ENCODE measurements around the gene KRTAP22-1. TPM values are rescaled to one million over a fixed set of nuclear protein-coding genes. Genes with fewer than 3 reads are reported as not detected.

Gene KRTAP22-1
- total RNA-seq, 1 experiment from 2014 or later = not detected

GRCh38 chr21:30605968-30606367 is 5.1 kb downstream of the KRTAP22-1 start (continued):
- TF ChIP-seq ERG (CRISPR knock-in tag; IDR thresholded peaks at IDR 0.05) = no peak

GRCh38 chr21:30612132-30612531 is 11.2 kb downstream of the KRTAP22-1 start:
- no peak overlapping the region for H3K27ac Mint-ChIP-seq
- ATAC-seq (no peak), DNase-seq (ENCODE audit: low spot score) (no peak)
- H3K9me3 Mint-ChIP-seq = peaks cover 23% of the 10 kb centered on the region
- H3K4me1 Mint-ChIP-seq = no peaks in the 10 kb centered on the region
- H3K27me3 Mint-ChIP-seq (ENCODE audit: low read depth) = no peaks in the 10 kb centered on the region
- POLR2A ChIA-PET = no interaction called here
- no peak overlapping the region for H3K4me3 Mint-ChIP-seq
- H3K36me3 Mint-ChIP-seq = no peaks in the 10 kb centered on the region
- CTCF ChIA-PET = no interaction called here
- TF ChIP-seq SMAD4 (CRISPR knock-in tag; IDR thresholded peaks at IDR 0.05) = no peak
- no peak for TF ChIP-seq JUN (CRISPR knock-in tag; IDR thresholded peaks at IDR 0.05)
- no peak for TF ChIP-seq KAT7 (CRISPR knock-in tag; IDR thresholded peaks at IDR 0.05; ENCODE audit: borderline replicate concordance)
- no peak for TF ChIP-seq CTCF (IDR thresholded peaks at IDR 0.05)
- no peak for TF ChIP-seq FOXP1 (CRISPR knock-in tag; IDR thresholded peaks at IDR 0.05; ENCODE audit: borderline replicate concordance)

GRCh38 chr21:30613836-30614235 is 12.9 kb downstream of the KRTAP22-1 start, which contains the start of gene KRTAP6-1:
KRTAP6-1 (minus strand) TSS chr21:30613930; CDS start chr21:30613904, 26 bp downstream.
- CTCF ChIA-PET = no interaction called here
- no peak for ATAC-seq
- POLR2A ChIA-PET = no interaction called here

More at GRCh38 chr21:30613836-30614235, 12.9 kb downstream of the KRTAP22-1 start, which contains the start of gene KRTAP6-1:
- Mint-ChIP-seq H3K4me3 (no peak within 1 kb of the TSS), H3K36me3 (no peaks in the 10 kb centered on the region), H3K27me3 (ENCODE audit: low read depth) (no peaks in the 10 kb centered on the region), H3K4me1 (no peaks in the 10 kb centered on the region), H3K27ac (no peak within 1 kb of the TSS), H3K9me3 (peaks cover 23% of the 10 kb centered on the region)
- no peak for DNase-seq (ENCODE audit: low spot score)
- TF ChIP-seq NFYB (CRISPR knock-in tag; conservative IDR thresholded peaks at IDR 0.05; ENCODE audit: low read depth) (no peak), ZNF263 (CRISPR knock-in tag; IDR thresholded peaks at IDR 0.05; ENCODE audit: low read depth) (no peak), EMX1 (CRISPR knock-in tag; IDR thresholded peaks at IDR 0.05) (no peak), ZNF121 (CRISPR knock-in tag; IDR thresholded peaks at IDR 0.05) (no peak), ZBTB43 (CRISPR knock-in tag; IDR thresholded peaks at IDR 0.05) (no peak), TP53 (CRISPR knock-in tag; IDR thresholded peaks at IDR 0.05) (no peak), SP1 (CRISPR knock-in tag; conservative IDR thresholded peaks at IDR 0.05) (no peak), TEAD4 (CRISPR knock-in tag; IDR thresholded peaks at IDR 0.05) (no peak), CDX4 (CRISPR knock-in tag; IDR thresholded peaks at IDR 0.05; ENCODE audit: borderline replicate concordance) (no peak), MXD4 (CRISPR knock-in tag; IDR thresholded peaks at IDR 0.05; ENCODE audit: borderline replicate concordance) (no peak), GABPB1 (CRISPR knock-in tag; IDR thresholded peaks at IDR 0.05) (no peak), SMAD3 (CRISPR knock-in tag; IDR thresholded peaks at IDR 0.05; ENCODE audit: borderline replicate concordance) (no peak), ZNF512 (CRISPR knock-in tag; IDR thresholded peaks at IDR 0.05; ENCODE audit: borderline replicate concordance) (no peak), E2F1 (CRISPR knock-in tag; IDR thresholded peaks at IDR 0.05) (no peak)
